Adrenal gland (tissue), 5 donors: ENCODE measurements around the gene PRC1.

ENCODE experiments used
- POLR2A ChIP-seq, 2 donors: fragments of 450-650 bp; IDR thresholded peaks; one replicate each; pipeline ENCODE4 v1.6.1; 2017; ENCODE audit warnings: antibody characterized with exemption in 2 of 2, mild to moderate bottlenecking in 2 of 2, moderate library complexity in 1 of 2
- TF ChIP-seq, protein P1 (sequence below), 6 experiments: fragments of 450-650 bp in 4 of 6; fragments of 200-600 bp in 2 of 6; sonication (generic) in 1 of 6; IDR thresholded peaks; 1 replicate in 5 of 6; 2 replicates in 1 of 6; pipeline versions ENCODE4 v1.5.1 to v1.8.0; 2016 to 2021; ENCODE audit warnings: antibody characterized with exemption in 6 of 6, mild to moderate bottlenecking in 2 of 6, moderate library complexity in 1 of 6
- donor health status: DM: no; HTN: no; CAD: no.

DNA sequence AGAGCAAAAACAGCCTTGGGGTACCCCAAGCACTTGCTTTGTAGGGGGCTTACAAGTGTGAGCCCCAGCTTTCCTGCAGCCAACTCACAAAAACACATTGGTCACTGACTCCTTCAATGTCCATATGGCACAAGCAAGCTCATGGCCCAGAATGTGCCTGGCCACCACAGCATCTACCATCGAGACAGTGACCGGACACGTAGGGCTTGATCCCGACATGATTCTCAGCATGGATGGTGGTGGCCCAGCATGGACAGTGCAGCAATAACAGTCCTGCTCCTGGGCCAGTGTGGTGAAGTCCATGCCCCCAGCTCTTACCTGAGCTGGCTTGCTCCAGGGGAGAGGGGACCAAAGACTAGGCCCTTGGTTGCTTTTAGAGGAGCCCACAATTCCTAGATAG is 53.3 kb downstream of the PRC1 start:
- no peak for TF ChIP-seq POLR2A (IDR thresholded peaks at IDR 0.05)
- TF ChIP-seq, protein P1, sequence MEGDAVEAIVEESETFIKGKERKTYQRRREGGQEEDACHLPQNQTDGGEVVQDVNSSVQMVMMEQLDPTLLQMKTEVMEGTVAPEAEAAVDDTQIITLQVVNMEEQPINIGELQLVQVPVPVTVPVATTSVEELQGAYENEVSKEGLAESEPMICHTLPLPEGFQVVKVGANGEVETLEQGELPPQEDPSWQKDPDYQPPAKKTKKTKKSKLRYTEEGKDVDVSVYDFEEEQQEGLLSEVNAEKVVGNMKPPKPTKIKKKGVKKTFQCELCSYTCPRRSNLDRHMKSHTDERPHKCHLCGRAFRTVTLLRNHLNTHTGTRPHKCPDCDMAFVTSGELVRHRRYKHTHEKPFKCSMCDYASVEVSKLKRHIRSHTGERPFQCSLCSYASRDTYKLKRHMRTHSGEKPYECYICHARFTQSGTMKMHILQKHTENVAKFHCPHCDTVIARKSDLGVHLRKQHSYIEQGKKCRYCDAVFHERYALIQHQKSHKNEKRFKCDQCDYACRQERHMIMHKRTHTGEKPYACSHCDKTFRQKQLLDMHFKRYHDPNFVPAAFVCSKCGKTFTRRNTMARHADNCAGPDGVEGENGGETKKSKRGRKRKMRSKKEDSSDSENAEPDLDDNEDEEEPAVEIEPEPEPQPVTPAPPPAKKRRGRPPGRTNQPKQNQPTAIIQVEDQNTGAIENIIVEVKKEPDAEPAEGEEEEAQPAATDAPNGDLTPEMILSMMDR (IDR thresholded peaks at IDR 0.05), result no peak
